ENCODE measurements around the gene RDH13. TPM values are rescaled to one million over a fixed set of nuclear protein-coding genes. Genes with fewer than 3 reads are reported as not detected.
A peak's percentile ranks its signal among the peaks of the same experiment; 100 is the strongest.

Gene RDH13
- polyA plus RNA-seq, 1 experiment: 6.1 TPM

DNA sequence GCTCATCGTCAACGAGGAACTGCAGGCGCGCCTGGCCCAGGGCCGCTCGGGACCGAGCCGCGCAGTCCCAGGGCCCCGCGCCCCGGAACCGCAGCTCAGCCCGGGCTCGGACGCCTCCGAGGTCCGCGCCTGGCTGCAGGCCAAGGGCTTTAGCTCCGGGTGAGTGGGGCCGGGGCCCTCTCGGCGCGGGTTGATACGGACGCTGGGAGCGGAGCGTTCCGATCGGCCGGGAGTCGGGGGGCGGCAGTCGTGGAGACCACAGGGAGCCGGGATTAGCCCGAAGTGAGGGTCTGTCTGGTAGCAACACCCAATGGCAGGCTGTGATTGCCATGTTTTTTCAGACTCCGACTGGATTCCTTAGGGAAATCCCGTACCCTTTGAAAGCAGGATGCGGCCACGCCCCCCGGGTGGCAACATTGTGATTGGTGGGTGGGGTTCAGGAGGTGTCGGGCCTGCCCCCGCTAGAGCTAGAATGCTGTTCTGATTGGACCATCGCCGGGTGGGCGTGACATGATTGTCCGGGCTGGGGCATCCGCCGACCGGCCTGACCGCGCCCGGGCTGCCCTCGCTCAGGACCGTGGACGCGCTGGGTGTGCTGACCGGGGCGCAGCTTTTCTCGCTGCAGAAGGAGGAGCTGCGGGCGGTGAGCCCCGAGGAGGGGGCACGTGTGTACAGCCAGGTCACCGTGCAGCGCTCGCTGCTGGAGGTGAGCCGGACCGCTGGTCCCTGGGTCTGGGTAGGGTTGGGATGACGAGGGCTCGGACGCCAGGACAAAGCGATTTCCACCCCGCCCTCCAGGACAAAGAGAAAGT, 24.0 kb upstream of the RDH13 start:
- Histone ChIP-seq H3K27me3 (ENCODE audit: control insufficient read depth, insufficient read depth, low read length) (peaks cover 19% of the 10 kb centered on the region), H3K36me3 (ENCODE audit: control insufficient read depth, insufficient read depth, low read length) (peaks cover 10% of the 10 kb centered on the region), H3K4me3 (ENCODE audit: low read depth, low read length) (peak overlapping the region; percentile 52)
- ChIA-PET CTCF (interaction anchor here (0.8 to 4.3 kb wide), 5 partner anchors 9 to 331 kb away, joined by 3 to 40 read pairs (median 4); no protein-coding TSS in a partner anchor), POLR2A (interaction anchor here (0.6 kb wide), 1 partner anchor 19 kb away, joined by 37 read pairs; no protein-coding TSS in a partner anchor)
- DNase-seq (ENCODE audit: low read depth): peak; percentile 66
- TF ChIP-seq, protein P1, sequence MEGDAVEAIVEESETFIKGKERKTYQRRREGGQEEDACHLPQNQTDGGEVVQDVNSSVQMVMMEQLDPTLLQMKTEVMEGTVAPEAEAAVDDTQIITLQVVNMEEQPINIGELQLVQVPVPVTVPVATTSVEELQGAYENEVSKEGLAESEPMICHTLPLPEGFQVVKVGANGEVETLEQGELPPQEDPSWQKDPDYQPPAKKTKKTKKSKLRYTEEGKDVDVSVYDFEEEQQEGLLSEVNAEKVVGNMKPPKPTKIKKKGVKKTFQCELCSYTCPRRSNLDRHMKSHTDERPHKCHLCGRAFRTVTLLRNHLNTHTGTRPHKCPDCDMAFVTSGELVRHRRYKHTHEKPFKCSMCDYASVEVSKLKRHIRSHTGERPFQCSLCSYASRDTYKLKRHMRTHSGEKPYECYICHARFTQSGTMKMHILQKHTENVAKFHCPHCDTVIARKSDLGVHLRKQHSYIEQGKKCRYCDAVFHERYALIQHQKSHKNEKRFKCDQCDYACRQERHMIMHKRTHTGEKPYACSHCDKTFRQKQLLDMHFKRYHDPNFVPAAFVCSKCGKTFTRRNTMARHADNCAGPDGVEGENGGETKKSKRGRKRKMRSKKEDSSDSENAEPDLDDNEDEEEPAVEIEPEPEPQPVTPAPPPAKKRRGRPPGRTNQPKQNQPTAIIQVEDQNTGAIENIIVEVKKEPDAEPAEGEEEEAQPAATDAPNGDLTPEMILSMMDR (IDR thresholded peaks at IDR 0.05; ENCODE audit: insufficient read depth, low read depth, low read length): no peak

DNA sequence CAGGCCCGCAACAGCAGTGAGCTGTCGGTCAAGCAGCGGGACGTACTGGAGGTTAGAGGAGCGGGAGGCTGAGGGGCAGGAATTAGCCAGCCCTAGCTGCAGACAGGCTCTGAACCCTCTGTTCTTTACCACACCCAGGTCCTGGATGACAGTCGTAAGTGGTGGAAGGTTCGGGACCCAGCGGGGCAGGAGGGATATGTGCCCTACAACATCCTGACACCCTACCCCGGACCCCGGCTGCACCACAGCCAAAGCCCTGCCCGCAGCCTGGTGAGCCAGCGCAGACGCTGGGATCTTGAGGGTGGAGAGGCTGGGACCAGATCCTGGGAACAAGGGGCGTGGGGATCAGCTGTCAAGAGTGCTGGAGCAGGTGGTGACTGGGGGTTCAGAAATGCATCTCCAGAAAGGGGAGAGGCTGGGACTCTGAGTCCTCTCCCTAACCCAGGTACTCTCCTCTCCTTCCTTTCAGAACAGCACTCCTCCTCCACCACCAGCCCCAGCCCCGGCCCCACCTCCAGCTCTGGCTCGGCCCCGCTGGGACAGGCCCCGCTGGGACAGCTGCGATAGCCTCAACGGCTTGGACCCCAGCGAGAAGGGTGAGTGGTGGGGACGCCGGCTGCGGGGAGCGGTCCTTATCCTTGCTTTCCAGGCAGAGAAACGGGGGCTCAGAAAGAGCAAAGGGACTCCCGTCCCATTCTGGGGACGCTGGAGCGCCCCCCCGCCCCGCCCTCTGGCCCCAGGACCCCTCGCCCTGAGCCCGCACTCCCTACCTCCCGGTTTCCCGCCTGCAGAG, 23.2 kb upstream of the RDH13 start:
- CTCF ChIA-PET: interaction anchor here (0.9 to 4.3 kb wide), 4 partner anchors 10 to 332 kb away, joined by 4 to 40 read pairs (median 8); no protein-coding TSS in a partner anchor
- TF ChIP-seq, protein P1 (IDR thresholded peaks at IDR 0.05; ENCODE audit: insufficient read depth, low read depth, low read length): no peak
- H3K36me3 ChIP-seq (ENCODE audit: control insufficient read depth, insufficient read depth, low read length): peaks cover 5% of the 10 kb centered on the region
- H3K27me3 ChIP-seq (ENCODE audit: control insufficient read depth, insufficient read depth, low read length): peaks cover 19% of the 10 kb centered on the region
- DNase-seq (ENCODE audit: low read depth): no peak
- POLR2A ChIA-PET: no interaction called here
- peak overlapping the region; percentile 52 for H3K4me3 ChIP-seq (ENCODE audit: low read depth, low read length)

DNA sequence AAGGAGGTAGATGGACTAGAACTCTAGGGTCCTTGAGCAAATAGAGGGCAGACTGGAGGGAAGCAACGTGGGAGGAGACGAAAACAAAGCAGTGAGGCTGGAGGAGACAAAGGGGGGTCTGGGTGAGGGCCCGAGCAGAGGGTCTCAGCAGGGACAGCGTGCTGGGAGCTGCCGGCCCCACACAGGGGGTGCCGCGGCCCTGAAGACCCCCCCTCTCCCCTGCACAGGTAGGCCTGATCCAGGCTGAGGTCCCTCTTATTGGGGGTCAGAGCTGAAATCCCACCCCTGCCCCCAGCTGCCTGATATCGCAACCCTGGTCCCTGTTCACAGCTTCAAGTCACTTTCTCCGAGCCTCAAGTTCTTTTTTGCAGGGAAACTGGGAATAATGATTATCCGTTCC, 21.5 kb upstream of the RDH13 start:
- CTCF ChIA-PET: interaction anchor here (1.0 kb wide), 1 partner anchor 29 kb away, joined by 4 read pairs; no protein-coding TSS in a partner anchor
- TF ChIP-seq, protein P1 (IDR thresholded peaks at IDR 0.05; ENCODE audit: insufficient read depth, low read depth, low read length): no peak
- peaks cover 19% of the 10 kb centered on the region for H3K27me3 ChIP-seq (ENCODE audit: control insufficient read depth, insufficient read depth, low read length)
- DNase-seq (ENCODE audit: low read depth): no peak
- H3K4me3 ChIP-seq (ENCODE audit: low read depth, low read length): no peak overlapping the region
- no peaks in the 10 kb centered on the region for H3K36me3 ChIP-seq (ENCODE audit: control insufficient read depth, insufficient read depth, low read length)
- POLR2A ChIA-PET: no interaction called here

DNA sequence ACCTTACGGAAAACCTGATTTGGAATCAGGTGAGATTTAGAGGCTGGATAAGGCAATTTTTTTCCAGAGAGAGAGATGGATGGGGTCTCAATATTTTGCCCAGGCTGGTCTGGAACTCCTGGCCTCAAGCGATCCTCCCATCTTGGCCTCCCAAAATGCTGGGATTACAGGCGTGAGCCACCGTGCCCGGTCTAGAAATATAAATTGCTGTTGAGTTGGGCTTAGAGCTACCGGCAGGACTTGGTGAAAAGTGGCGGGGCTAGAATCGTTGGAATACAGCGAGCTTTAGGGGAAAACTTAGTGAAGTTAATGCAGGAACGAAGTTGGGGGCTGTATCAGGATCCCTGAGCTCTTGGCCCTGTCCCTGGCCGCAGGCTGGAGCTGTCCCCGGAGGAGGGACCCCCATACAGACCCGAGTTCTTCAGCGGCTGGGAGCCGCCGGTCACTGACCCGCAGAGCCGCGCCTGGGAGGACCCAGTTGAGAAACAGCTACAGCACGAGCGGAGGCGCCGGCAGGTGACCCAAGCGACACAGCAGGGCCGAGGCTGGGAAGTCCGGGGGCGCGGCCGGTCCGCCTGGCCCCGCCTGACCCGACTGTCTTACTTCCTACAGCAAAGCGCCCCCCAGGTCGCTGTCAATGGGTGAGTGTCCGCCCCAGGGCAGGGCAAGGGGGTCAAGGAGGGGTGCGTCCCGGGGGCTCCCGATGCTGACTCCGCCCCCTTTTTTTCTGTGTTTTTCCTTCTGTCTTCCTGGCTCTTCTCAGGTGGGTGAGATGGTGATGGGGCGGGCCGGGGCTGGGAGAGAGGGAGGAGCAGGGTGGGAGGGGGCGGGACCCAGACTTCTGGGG, 20.3 kb upstream of the RDH13 start:
- POLR2A ChIA-PET: no interaction called here
- no peaks in the 10 kb centered on the region for H3K36me3 ChIP-seq (ENCODE audit: control insufficient read depth, insufficient read depth, low read length)
- CTCF ChIA-PET: no interaction called here
- DNase-seq (ENCODE audit: low read depth): no peak
- no peak overlapping the region for H3K4me3 ChIP-seq (ENCODE audit: low read depth, low read length)
- TF ChIP-seq, protein P1 (IDR thresholded peaks at IDR 0.05; ENCODE audit: insufficient read depth, low read depth, low read length): no peak
- peaks cover 19% of the 10 kb centered on the region for H3K27me3 ChIP-seq (ENCODE audit: control insufficient read depth, insufficient read depth, low read length)

Data from BJ (cell line).